ENCODE data around the gene RYR2.

RYR2 gene

DNA sequence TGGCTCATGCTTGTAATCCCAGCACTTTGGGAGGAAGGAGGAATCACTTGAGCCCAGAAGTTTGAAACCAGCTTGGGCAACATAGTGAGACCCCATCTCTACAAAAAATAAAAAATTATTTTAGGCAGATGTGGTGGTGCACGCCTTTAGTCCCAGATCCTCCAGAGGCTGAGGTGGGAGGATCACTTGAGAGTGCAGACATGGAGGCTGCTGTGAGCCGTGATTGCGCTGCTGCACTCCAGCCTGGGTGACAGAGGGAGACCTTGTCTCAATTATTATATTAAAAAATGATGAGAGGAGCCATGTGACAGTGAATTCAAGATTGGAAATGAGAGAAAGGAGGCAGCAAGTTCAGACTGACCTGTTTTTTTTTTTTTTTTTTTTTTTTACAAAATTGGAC lies 566.4 kb downstream of the RYR2 start:
- TF ChIP-seq, protein P1, sequence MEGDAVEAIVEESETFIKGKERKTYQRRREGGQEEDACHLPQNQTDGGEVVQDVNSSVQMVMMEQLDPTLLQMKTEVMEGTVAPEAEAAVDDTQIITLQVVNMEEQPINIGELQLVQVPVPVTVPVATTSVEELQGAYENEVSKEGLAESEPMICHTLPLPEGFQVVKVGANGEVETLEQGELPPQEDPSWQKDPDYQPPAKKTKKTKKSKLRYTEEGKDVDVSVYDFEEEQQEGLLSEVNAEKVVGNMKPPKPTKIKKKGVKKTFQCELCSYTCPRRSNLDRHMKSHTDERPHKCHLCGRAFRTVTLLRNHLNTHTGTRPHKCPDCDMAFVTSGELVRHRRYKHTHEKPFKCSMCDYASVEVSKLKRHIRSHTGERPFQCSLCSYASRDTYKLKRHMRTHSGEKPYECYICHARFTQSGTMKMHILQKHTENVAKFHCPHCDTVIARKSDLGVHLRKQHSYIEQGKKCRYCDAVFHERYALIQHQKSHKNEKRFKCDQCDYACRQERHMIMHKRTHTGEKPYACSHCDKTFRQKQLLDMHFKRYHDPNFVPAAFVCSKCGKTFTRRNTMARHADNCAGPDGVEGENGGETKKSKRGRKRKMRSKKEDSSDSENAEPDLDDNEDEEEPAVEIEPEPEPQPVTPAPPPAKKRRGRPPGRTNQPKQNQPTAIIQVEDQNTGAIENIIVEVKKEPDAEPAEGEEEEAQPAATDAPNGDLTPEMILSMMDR (IDR thresholded peaks at IDR 0.05; ENCODE audit: extremely low read depth, insufficient read depth, missing control alignments), result no peak
- in situ Hi-C loops (cut with MboI; ENCODE audit: low pct_unique_long_range_greater_than_20kb, low sequenced_read_pairs, unreplicated experiment), result no loop called here

DNA sequence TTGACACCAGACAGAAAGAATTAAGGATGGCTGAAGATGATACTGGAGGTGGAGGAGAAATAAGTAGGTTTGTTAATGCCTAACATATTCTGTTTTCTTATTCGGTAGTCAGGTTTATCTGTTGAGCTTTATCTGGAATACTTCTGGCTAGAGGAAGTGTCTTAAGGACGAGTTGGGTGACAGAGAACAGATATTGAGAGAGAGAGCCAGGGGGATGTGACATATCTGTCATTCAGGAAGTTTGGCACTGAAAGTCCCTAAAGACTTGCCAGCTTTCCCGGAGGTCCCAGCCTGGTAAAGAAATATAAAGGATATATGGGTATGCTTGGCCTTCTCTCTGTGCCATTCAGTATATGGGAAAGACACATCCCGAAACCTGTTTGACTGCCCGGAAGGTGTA lies 568.2 kb downstream of the RYR2 start:
- no peak for DNase-seq (ENCODE audit: low spot score)
- TF ChIP-seq, protein P1 (IDR thresholded peaks at IDR 0.05; ENCODE audit: extremely low read depth, insufficient read depth, missing control alignments), result no peak
- in situ Hi-C loops (cut with MboI; ENCODE audit: low pct_unique_long_range_greater_than_20kb, low sequenced_read_pairs, unreplicated experiment), result no loop called here

More for the DNA sequence above, 566.4 kb downstream of the RYR2 start:
- no peak for DNase-seq (ENCODE audit: low spot score)

DNA sequence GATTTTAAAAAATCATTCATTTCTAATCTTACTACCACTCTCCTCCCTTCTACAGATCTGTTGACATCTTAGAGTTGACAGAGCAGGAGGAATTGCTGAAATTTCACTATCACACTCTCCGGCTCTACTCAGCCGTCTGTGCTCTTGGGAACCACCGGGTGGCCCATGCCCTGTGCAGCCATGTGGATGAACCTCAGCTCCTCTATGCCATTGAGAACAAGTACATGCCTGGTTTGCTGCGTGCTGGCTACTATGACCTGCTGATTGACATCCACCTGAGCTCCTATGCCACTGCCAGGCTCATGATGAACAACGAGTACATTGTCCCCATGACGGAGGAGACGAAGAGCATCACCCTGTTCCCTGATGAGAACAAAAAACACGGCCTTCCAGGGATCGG lies 572.0 kb downstream of the RYR2 start:
- no peak for DNase-seq (ENCODE audit: low spot score)
- in situ Hi-C loops (cut with MboI; ENCODE audit: low pct_unique_long_range_greater_than_20kb, low sequenced_read_pairs, unreplicated experiment), result no loop called here
- TF ChIP-seq, protein P1 (IDR thresholded peaks at IDR 0.05; ENCODE audit: extremely low read depth, insufficient read depth, missing control alignments), result no peak

DNA sequence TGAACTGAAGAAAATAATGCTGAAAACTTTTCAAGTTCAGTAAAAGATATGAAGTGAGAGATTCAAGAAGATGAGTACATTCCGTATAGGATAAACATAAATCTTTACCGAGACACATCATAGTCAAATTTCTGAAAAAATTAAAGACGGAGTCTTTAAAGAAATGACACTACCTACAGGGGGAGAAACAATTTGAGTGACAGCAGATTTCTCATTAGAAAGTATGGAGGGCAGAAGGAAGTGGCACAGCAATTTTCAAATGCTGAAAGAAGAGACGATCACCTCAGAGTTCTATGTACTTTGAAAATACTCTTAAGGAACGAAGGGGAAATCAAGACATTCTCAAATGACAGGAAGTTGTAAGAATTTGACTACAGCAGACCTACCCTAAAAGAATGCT lies 577.6 kb downstream of the RYR2 start:
- no peak for DNase-seq (ENCODE audit: low spot score)
- in situ Hi-C loops (cut with MboI; ENCODE audit: low pct_unique_long_range_greater_than_20kb, low sequenced_read_pairs, unreplicated experiment), result no loop called here
- TF ChIP-seq, protein P1 (IDR thresholded peaks at IDR 0.05; ENCODE audit: extremely low read depth, insufficient read depth, missing control alignments), result no peak

DNA sequence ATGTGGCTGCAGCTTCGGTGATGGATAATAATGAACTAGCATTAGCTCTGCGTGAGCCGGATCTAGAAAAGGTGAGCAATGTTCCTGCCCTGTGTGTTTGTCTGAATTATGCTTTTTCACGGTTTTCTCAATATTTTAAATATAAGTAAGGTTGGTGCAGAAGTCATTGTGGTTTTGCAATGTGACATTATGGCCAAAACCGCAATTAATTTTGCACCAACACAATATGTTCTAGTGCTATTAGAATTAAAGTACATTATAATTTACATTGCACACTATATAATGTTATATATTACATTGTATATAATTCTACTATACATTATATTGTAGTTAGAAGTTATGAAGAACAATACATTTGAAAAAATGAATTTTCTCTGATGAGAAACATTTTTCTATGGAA lies 592.9 kb downstream of the RYR2 start:
- TF ChIP-seq, protein P1 (IDR thresholded peaks at IDR 0.05; ENCODE audit: extremely low read depth, insufficient read depth, missing control alignments), result no peak
- no peak for DNase-seq (ENCODE audit: low spot score)
- in situ Hi-C loops (cut with MboI; ENCODE audit: low pct_unique_long_range_greater_than_20kb, low sequenced_read_pairs, unreplicated experiment), result no loop called here

DNA sequence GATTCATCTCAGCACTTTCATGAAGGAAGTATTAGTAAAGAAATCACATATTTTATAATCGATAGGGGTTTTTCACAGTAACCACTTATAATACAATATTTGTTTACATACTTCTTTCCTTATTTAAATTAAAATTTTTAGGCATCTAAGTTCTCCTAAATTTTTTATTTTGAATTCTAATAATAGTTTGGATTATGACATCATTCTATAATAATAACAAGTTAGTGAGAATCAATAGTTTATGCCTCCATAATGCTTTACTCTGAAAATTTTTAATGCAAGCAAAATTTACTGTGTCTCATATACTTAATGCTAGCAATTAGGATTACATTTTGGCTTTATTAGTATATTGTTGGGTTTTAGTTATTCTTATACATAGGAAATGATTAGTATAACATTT lies 596.6 kb downstream of the RYR2 start:
- no peak for DNase-seq (ENCODE audit: low spot score)
- TF ChIP-seq, protein P1 (IDR thresholded peaks at IDR 0.05; ENCODE audit: extremely low read depth, insufficient read depth, missing control alignments), result no peak
- in situ Hi-C loops (cut with MboI; ENCODE audit: low pct_unique_long_range_greater_than_20kb, low sequenced_read_pairs, unreplicated experiment), result no loop called here
